Mucosa of gallbladder (tissue), 1 donor: ENCODE data around the gene KIAA1755. TPM values are rescaled to one million over a fixed set of nuclear protein-coding genes. Genes with fewer than 3 reads are reported as not detected.
"Not testable (repeated sequence)": the region's sequence is repeated elsewhere in the genome, so short reads cannot be mapped to it uniquely, and the experiment has no call there.

Experiments used
- DNase-seq: peaks from one replicate; pipeline ENCODE4 v3.0.0-alpha.2; 2020; ENCODE audit warnings: low spot score
- total RNA-seq: library from RNA; stranded (reverse); gene quantifications from one replicate; pipeline ENCODE4 v1.2.1, GENCODE V29; 2021
- donor health status: DM: no; HTN: no; CAD: no.

KIAA1755 gene
- total RNA-seq, 1 donor from 2014 or later, result 7.1 TPM

GRCh38 chr20:38261054-38261390 lies 487 bp upstream of the KIAA1755 start:
- DNase-seq, result no peak

- DNase-seq, result no peak
Observed at GRCh38 chr20:38260025-38260377, 534 bp downstream of the KIAA1755 start.

GRCh38 chr20:38258545-38259215 lies 1.9 kb downstream of the KIAA1755 start:
- no peak for DNase-seq

GRCh38 chr20:38256966-38257365 lies 3.6 kb downstream of the KIAA1755 start:
- DNase-seq, result no peak

- DNase-seq, result no peak
Observed at GRCh38 chr20:38256021-38256420, 4.5 kb downstream of the KIAA1755 start.

- DNase-seq, result no peak
Observed at GRCh38 chr20:38255393-38255792, 5.1 kb downstream of the KIAA1755 start.

GRCh38 chr20:38254621-38255020 lies 5.9 kb downstream of the KIAA1755 start:
- DNase-seq, result not testable (repeated sequence)

GRCh38 chr20:38253571-38253970 lies 7.0 kb downstream of the KIAA1755 start:
- DNase-seq, result no peak

- DNase-seq, result no peak
Observed at GRCh38 chr20:38252292-38253288, 7.9 kb downstream of the KIAA1755 start.

- DNase-seq, result not testable (repeated sequence)
Observed at GRCh38 chr20:38251441-38251840, 9.1 kb downstream of the KIAA1755 start.

- no peak for DNase-seq
Observed at GRCh38 chr20:38250609-38251008, 9.9 kb downstream of the KIAA1755 start.

GRCh38 chr20:38249536-38250310 lies 10.8 kb downstream of the KIAA1755 start:
- no peak for DNase-seq

GRCh38 chr20:38248133-38248532 lies 12.4 kb downstream of the KIAA1755 start:
- DNase-seq, result no peak

GRCh38 chr20:38247725-38248124 lies 12.8 kb downstream of the KIAA1755 start:
- not testable (repeated sequence) for DNase-seq

GRCh38 chr20:38247166-38247509 lies 13.4 kb downstream of the KIAA1755 start:
- no peak for DNase-seq

GRCh38 chr20:38246357-38247165 lies 14.0 kb downstream of the KIAA1755 start:
- DNase-seq, result no peak

- DNase-seq, result no peak
Observed at GRCh38 chr20:38245753-38246152, 14.8 kb downstream of the KIAA1755 start.

GRCh38 chr20:38243709-38244020 lies 16.9 kb downstream of the KIAA1755 start:
- DNase-seq, result no peak

GRCh38 chr20:38242848-38243708 lies 17.5 kb downstream of the KIAA1755 start:
- DNase-seq, result no peak

GRCh38 chr20:38241201-38241600 lies 19.3 kb downstream of the KIAA1755 start:
- DNase-seq, result no peak

GRCh38 chr20:38239441-38239840 lies 21.1 kb downstream of the KIAA1755 start:
- DNase-seq, result no peak
